Stimulated activated effector memory CD8-positive, alpha-beta T cell treated with anti-CD3 and anti-CD28 coated beads, Interleukin-12 subunit alpha, Interleukin-12 subunit beta, amount 100 ng/mL, for 72 hours (primary cell): ENCODE data around the gene MAPK13.

Source experiments
- ATAC-seq: fragments of 150-1000 bp; cut with Tn5 transposase; 2 replicates; pipeline ENCODE4 v1.10.0; 2021
- DNase-seq, 2 donors: peaks; one replicate each; pipeline ENCODE4 v3.0.0; 2021 to 2022; ENCODE audit warnings: low spot score in 2 of 2
- H3K27ac Mint-ChIP-seq: one replicate; pipeline ENCODE4 v1.8.0; 2022; ENCODE audit warnings: mild to moderate bottlenecking, mixed read lengths
- H3K36me3 Mint-ChIP-seq: one replicate; pipeline ENCODE4 v1.8.0; 2022; ENCODE audit warnings: mild to moderate bottlenecking, mixed read lengths
- H3K4me1 Mint-ChIP-seq: one replicate; pipeline ENCODE4 v1.8.0; 2022; ENCODE audit warnings: mixed read lengths
- H3K4me3 Mint-ChIP-seq: one replicate; pipeline ENCODE4 v1.8.0; 2022; ENCODE audit warnings: mild to moderate bottlenecking, mixed read lengths
- H3K9me3 Mint-ChIP-seq: one replicate; pipeline ENCODE4 v1.8.0; 2022; ENCODE audit warnings: mixed read lengths

The MAPK13 gene

GRCh38 chr6:36109092-36109491 lies 21.2 kb upstream of the MAPK13 start:
- H3K27ac Mint-ChIP-seq = peak overlapping the region; percentile 60
- peaks cover 52% of the 10 kb centered on the region for H3K36me3 Mint-ChIP-seq
- H3K4me1 Mint-ChIP-seq = peaks cover 29% of the 10 kb centered on the region
- no peak for DNase-seq
- ATAC-seq = peak; percentile 69
- no peaks in the 10 kb centered on the region for H3K9me3 Mint-ChIP-seq
- no peak overlapping the region for H3K4me3 Mint-ChIP-seq

- no peak overlapping the region for H3K4me3 Mint-ChIP-seq
Measured at GRCh38 chr6:36110050-36110449, 20.3 kb upstream of the MAPK13 start.

GRCh38 chr6:36110863-36111262 lies 19.4 kb upstream of the MAPK13 start:
- Mint-ChIP-seq H3K27ac (no peak overlapping the region), H3K36me3 (peaks cover 49% of the 10 kb centered on the region), H3K4me1 (peaks cover 43% of the 10 kb centered on the region), H3K9me3 (no peaks in the 10 kb centered on the region), H3K4me3 (no peak overlapping the region)
- no peak for DNase-seq
- no peak for ATAC-seq

More at GRCh38 chr6:36110050-36110449, 20.3 kb upstream of the MAPK13 start:
- peak overlapping the region; percentile 60 for H3K27ac Mint-ChIP-seq
- no peak for ATAC-seq
- H3K9me3 Mint-ChIP-seq = no peaks in the 10 kb centered on the region
- DNase-seq = no peak
- H3K36me3 Mint-ChIP-seq = peaks cover 50% of the 10 kb centered on the region
- H3K4me1 Mint-ChIP-seq = peaks cover 37% of the 10 kb centered on the region

- no peak for ATAC-seq
- peaks cover 42% of the 10 kb centered on the region for H3K36me3 Mint-ChIP-seq
- H3K9me3 Mint-ChIP-seq = no peaks in the 10 kb centered on the region
- no peak overlapping the region for H3K4me3 Mint-ChIP-seq
- H3K27ac Mint-ChIP-seq = peak overlapping the region; percentile 14
- no peak for DNase-seq
- peaks cover 46% of the 10 kb centered on the region for H3K4me1 Mint-ChIP-seq
Measured at GRCh38 chr6:36111526-36111925, 18.8 kb upstream of the MAPK13 start.

- H3K36me3 Mint-ChIP-seq = peaks cover 27% of the 10 kb centered on the region
- DNase-seq = no peak
- peaks cover 57% of the 10 kb centered on the region for H3K4me1 Mint-ChIP-seq
- H3K9me3 Mint-ChIP-seq = no peaks in the 10 kb centered on the region
- H3K4me3 Mint-ChIP-seq = no peak overlapping the region
- no peak for ATAC-seq
- H3K27ac Mint-ChIP-seq = peak overlapping the region; percentile 85
Measured at GRCh38 chr6:36113049-36113448, 17.3 kb upstream of the MAPK13 start.

- Mint-ChIP-seq H3K4me1 (peaks cover 57% of the 10 kb centered on the region), H3K27ac (peak overlapping the region; percentile 85), H3K9me3 (no peaks in the 10 kb centered on the region), H3K36me3 (peaks cover 21% of the 10 kb centered on the region), H3K4me3 (no peak overlapping the region)
- DNase-seq (no peak), ATAC-seq (no peak)
Measured at GRCh38 chr6:36113703-36114102, 16.6 kb upstream of the MAPK13 start.

- ATAC-seq (no peak), DNase-seq (no peak)
- Mint-ChIP-seq H3K9me3 (no peaks in the 10 kb centered on the region), H3K4me3 (peak overlapping the region; percentile 56), H3K4me1 (peaks cover 59% of the 10 kb centered on the region), H3K27ac (peak overlapping the region; percentile 85), H3K36me3 (peaks cover 12% of the 10 kb centered on the region)
Measured at GRCh38 chr6:36114798-36115408, 15.4 kb upstream of the MAPK13 start.

GRCh38 chr6:36115412-36115811 lies 14.9 kb upstream of the MAPK13 start:
- ATAC-seq (no peak), DNase-seq (no peak)
- H3K9me3 Mint-ChIP-seq = no peaks in the 10 kb centered on the region
- peaks cover 9% of the 10 kb centered on the region for H3K36me3 Mint-ChIP-seq
- H3K4me1 Mint-ChIP-seq = peaks cover 64% of the 10 kb centered on the region
- peak overlapping the region; percentile 56 for H3K4me3 Mint-ChIP-seq
- H3K27ac Mint-ChIP-seq = peak overlapping the region; percentile 85

GRCh38 chr6:36116066-36116864 lies 14.0 kb upstream of the MAPK13 start:
- no peaks in the 10 kb centered on the region for H3K9me3 Mint-ChIP-seq
- peak overlapping the region; percentile 99 for H3K27ac Mint-ChIP-seq
- peaks cover 72% of the 10 kb centered on the region for H3K4me1 Mint-ChIP-seq
- DNase-seq = no peak
- peaks cover 9% of the 10 kb centered on the region for H3K36me3 Mint-ChIP-seq
- no peak overlapping the region for H3K4me3 Mint-ChIP-seq
- no peak for ATAC-seq

- ATAC-seq (no peak), DNase-seq (no peak)
- peaks cover 13% of the 10 kb centered on the region for H3K36me3 Mint-ChIP-seq
- peak overlapping the region; percentile 99 for H3K27ac Mint-ChIP-seq
- H3K4me1 Mint-ChIP-seq = peaks cover 79% of the 10 kb centered on the region
- H3K9me3 Mint-ChIP-seq = no peaks in the 10 kb centered on the region
- H3K4me3 Mint-ChIP-seq = no peak overlapping the region
Measured at GRCh38 chr6:36116943-36117342, 13.4 kb upstream of the MAPK13 start.

GRCh38 chr6:36117658-36118549 lies 12.4 kb upstream of the MAPK13 start:
- H3K9me3 Mint-ChIP-seq = no peaks in the 10 kb centered on the region
- H3K27ac Mint-ChIP-seq = peak overlapping the region; percentile 99
- DNase-seq (no peak), ATAC-seq (no peak)
- H3K4me1 Mint-ChIP-seq = peaks cover 89% of the 10 kb centered on the region
- peak overlapping the region; percentile 94 for H3K4me3 Mint-ChIP-seq
- H3K36me3 Mint-ChIP-seq = peaks cover 23% of the 10 kb centered on the region

GRCh38 chr6:36118550-36119107 lies 11.7 kb upstream of the MAPK13 start:
- Mint-ChIP-seq H3K9me3 (no peaks in the 10 kb centered on the region), H3K4me1 (peaks cover 94% of the 10 kb centered on the region), H3K27ac (peak overlapping the region; percentile 99), H3K36me3 (peaks cover 26% of the 10 kb centered on the region), H3K4me3 (peak overlapping the region; percentile 94)
- ATAC-seq (peak; percentile 89), DNase-seq (peak; percentile 41 to 76)

- peaks cover 94% of the 10 kb centered on the region for H3K4me1 Mint-ChIP-seq
- peaks cover 32% of the 10 kb centered on the region for H3K36me3 Mint-ChIP-seq
- DNase-seq (no peak), ATAC-seq (no peak)
- H3K4me3 Mint-ChIP-seq = peak overlapping the region; percentile 94
- H3K27ac Mint-ChIP-seq = peak overlapping the region; percentile 99
- no peaks in the 10 kb centered on the region for H3K9me3 Mint-ChIP-seq
Measured at GRCh38 chr6:36119209-36119608, 11.1 kb upstream of the MAPK13 start.

- no peaks in the 10 kb centered on the region for H3K9me3 Mint-ChIP-seq
- H3K4me3 Mint-ChIP-seq = peak overlapping the region; percentile 94
- peak overlapping the region; percentile 99 for H3K27ac Mint-ChIP-seq
- H3K4me1 Mint-ChIP-seq = peaks cover 90% of the 10 kb centered on the region
- ATAC-seq (peak; percentile 62), DNase-seq (no peak)
- H3K36me3 Mint-ChIP-seq = peaks cover 32% of the 10 kb centered on the region
Measured at GRCh38 chr6:36120018-36120417, 10.3 kb upstream of the MAPK13 start.

GRCh38 chr6:36120539-36120938 lies 9.8 kb upstream of the MAPK13 start:
- Mint-ChIP-seq H3K4me3 (peak overlapping the region; percentile 94), H3K27ac (peak overlapping the region; percentile 99), H3K36me3 (peaks cover 29% of the 10 kb centered on the region), H3K4me1 (peaks cover 84% of the 10 kb centered on the region), H3K9me3 (no peaks in the 10 kb centered on the region)
- DNase-seq (peak; percentile 39 to 79), ATAC-seq (peak; percentile 63)
